ENCODE measurements around the gene GALNT2. TPM values are rescaled to one million over a fixed set of nuclear protein-coding genes. Genes with fewer than 3 reads are reported as not detected.
A peak's percentile ranks its signal among the peaks of the same experiment; 100 is the strongest.

Gene GALNT2
- total and polyA plus RNA-seq, 2 donors (not counting 1 experiment from before 2014, with no cell fraction given): 19.0 to 184 TPM

DNA sequence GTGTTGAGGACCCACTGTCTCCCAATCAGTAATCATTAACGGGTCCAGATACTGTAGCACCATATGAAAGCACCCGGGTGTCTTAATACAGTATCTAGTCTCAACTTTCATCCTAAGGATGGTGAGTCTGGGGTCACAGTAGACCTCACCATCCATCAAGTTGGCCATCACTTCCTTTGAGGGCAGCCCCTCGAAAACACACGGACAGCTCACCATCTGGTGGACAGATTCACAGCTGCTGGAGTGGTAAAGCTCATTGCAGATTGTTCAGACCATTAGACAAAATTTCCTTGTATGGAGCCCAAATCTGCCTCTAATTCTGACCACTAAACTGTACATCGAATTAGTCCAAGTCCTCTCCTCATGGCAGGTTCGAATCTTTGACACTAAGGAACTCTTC lies 236.0 kb downstream of the GALNT2 start:
- Mint-ChIP-seq H3K4me3 (no peak overlapping the region), H3K27ac (peak overlapping the region; percentile 37), H3K27me3 (no peaks in the 10 kb centered on the region), H3K4me1 (peaks cover 66% of the 10 kb centered on the region), H3K9me3 (ENCODE audit: insufficient read depth) (no peaks in the 10 kb centered on the region)
- Histone ChIP-seq H4K20me1 (ENCODE audit: control insufficient read depth, insufficient read depth, low read length, poor library complexity, severe bottlenecking) (no peaks in the 10 kb centered on the region), H3K4me3 (ENCODE audit: control extremely low read depth in 1 of 5, extremely low read depth in 1 of 5, insufficient read depth in 1 of 5, low read depth in 2 of 5, low read length in 4 of 5) (no peak overlapping the region), H3K36me3 (replicated peaks in 1 of 2; ENCODE audit: control extremely low read depth in 1 of 2, control insufficient read depth in 1 of 2, extremely low read depth in 1 of 2, insufficient read depth in 2 of 2, low read length in 1 of 2) (no peaks in the 10 kb centered on the region), H3K27ac (ENCODE audit: low read length in 2 of 2) (no peak overlapping the region), H3K27me3 (replicated peaks in 1 of 4; ENCODE audit: control extremely low read depth in 1 of 4, control insufficient read depth in 3 of 4, insufficient read depth in 4 of 4, low read length in 3 of 4) (no peaks in the 10 kb centered on the region), H3K4me1 (ENCODE audit: control insufficient read depth in 2 of 2, insufficient read depth in 2 of 2, low read length in 2 of 2) (peaks cover 35 to 37% of the 10 kb centered on the region in 2 donors), H2AFZ (ENCODE audit: insufficient read depth, low read depth, low read length, poor library complexity, severe bottlenecking) (no peak overlapping the region), H3K9me3 (ENCODE audit: control extremely low read depth in 1 of 3, control insufficient read depth in 2 of 3, insufficient read depth in 1 of 3, low read length in 2 of 3) (no peaks in the 10 kb centered on the region), H3K79me2 (ENCODE audit: control insufficient read depth, insufficient read depth, low read length) (no peaks in the 10 kb centered on the region), H3K9ac (ENCODE audit: low read length) (no peak overlapping the region), H3K4me2 (replicated peaks; ENCODE audit: low read depth, low read length, poor library complexity, severe bottlenecking) (no peak overlapping the region)
- ChIA-PET CTCF (interaction anchor here (0.8 to 13.9 kb wide), 5 partner anchors 9 to 644 kb away, joined by 3 to 265 read pairs (median 6); no protein-coding TSS in a partner anchor), POLR2A (no interaction called here)
- ATAC-seq (ENCODE audit: low read depth) (no peak), DNase-seq (no peak)
- TF ChIP-seq, protein P1, sequence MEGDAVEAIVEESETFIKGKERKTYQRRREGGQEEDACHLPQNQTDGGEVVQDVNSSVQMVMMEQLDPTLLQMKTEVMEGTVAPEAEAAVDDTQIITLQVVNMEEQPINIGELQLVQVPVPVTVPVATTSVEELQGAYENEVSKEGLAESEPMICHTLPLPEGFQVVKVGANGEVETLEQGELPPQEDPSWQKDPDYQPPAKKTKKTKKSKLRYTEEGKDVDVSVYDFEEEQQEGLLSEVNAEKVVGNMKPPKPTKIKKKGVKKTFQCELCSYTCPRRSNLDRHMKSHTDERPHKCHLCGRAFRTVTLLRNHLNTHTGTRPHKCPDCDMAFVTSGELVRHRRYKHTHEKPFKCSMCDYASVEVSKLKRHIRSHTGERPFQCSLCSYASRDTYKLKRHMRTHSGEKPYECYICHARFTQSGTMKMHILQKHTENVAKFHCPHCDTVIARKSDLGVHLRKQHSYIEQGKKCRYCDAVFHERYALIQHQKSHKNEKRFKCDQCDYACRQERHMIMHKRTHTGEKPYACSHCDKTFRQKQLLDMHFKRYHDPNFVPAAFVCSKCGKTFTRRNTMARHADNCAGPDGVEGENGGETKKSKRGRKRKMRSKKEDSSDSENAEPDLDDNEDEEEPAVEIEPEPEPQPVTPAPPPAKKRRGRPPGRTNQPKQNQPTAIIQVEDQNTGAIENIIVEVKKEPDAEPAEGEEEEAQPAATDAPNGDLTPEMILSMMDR (IDR thresholded peaks at IDR 0.05): no peak
- no peak for TF ChIP-seq EZH2 (IDR thresholded peaks at IDR 0.05; ENCODE audit: borderline replicate concordance, insufficient read depth, low read depth, low read length, poor library complexity, severe bottlenecking)
- WGBS (ENCODE audit: insufficient coverage): 70% methylated on average over 6 of the region's 6 CpGs
- intact Hi-C loops (cut with micrococcal nuclease): loop anchor here (5.0 kb wide), 2 partner anchors 91 to 446 kb away; no protein-coding TSS in a partner anchor

DNA sequence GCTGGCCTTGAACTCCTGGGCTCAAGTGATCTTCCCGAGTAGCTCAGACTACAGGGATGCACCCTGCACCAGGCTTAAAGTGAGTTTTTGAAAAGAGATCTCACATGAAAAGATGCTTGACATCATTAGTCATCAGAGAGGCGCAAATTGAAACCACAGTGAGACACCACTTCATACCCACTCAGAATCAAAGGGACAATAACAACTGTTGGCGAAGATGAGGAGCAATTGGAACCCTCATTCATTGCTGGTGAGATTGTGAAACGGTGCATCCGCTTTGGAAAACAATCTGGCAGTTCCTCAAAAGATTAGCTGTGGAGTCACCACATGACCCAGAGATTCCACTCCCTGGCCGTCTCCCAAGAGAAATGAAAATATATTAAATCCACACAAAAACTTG lies 236.8 kb downstream of the GALNT2 start:
- CTCF ChIA-PET: interaction anchor here (1.5 to 13.9 kb wide), 6 partner anchors 8 to 644 kb away, joined by 3 to 265 read pairs (median 8); no protein-coding TSS in a partner anchor
- H3K79me2 ChIP-seq (ENCODE audit: control insufficient read depth, insufficient read depth, low read length): no peaks in the 10 kb centered on the region

More for the DNA sequence above, 236.8 kb downstream of the GALNT2 start:
- Mint-ChIP-seq H3K27ac (peak overlapping the region; percentile 29), H3K4me3 (no peak overlapping the region), H3K4me1 (peaks cover 65% of the 10 kb centered on the region), H3K9me3 (ENCODE audit: insufficient read depth) (no peaks in the 10 kb centered on the region), H3K27me3 (no peaks in the 10 kb centered on the region)
- intact Hi-C loops (cut with micrococcal nuclease): loop anchor here (5.0 kb wide), 2 partner anchors 92 to 447 kb away; no protein-coding TSS in a partner anchor
- ATAC-seq (ENCODE audit: low read depth): no peak
- Histone ChIP-seq H3K4me1 (ENCODE audit: control insufficient read depth in 2 of 2, insufficient read depth in 2 of 2, low read length in 2 of 2) (peaks cover 35 to 37% of the 10 kb centered on the region in 2 donors), H3K9me3 (ENCODE audit: control extremely low read depth in 1 of 3, control insufficient read depth in 2 of 3, insufficient read depth in 1 of 3, low read length in 2 of 3) (no peaks in the 10 kb centered on the region), H2AFZ (ENCODE audit: insufficient read depth, low read depth, low read length, poor library complexity, severe bottlenecking) (no peak overlapping the region), H3K27me3 (replicated peaks in 1 of 4; ENCODE audit: control extremely low read depth in 1 of 4, control insufficient read depth in 3 of 4, insufficient read depth in 4 of 4, low read length in 3 of 4) (no peaks in the 10 kb centered on the region), H4K20me1 (ENCODE audit: control insufficient read depth, insufficient read depth, low read length, poor library complexity, severe bottlenecking) (no peaks in the 10 kb centered on the region), H3K4me2 (replicated peaks; ENCODE audit: low read depth, low read length, poor library complexity, severe bottlenecking) (no peak overlapping the region), H3K4me3 (ENCODE audit: control extremely low read depth in 1 of 5, extremely low read depth in 1 of 5, insufficient read depth in 1 of 5, low read depth in 2 of 5, low read length in 4 of 5) (no peak overlapping the region), H3K36me3 (replicated peaks in 1 of 2; ENCODE audit: control extremely low read depth in 1 of 2, control insufficient read depth in 1 of 2, extremely low read depth in 1 of 2, insufficient read depth in 2 of 2, low read length in 1 of 2) (no peaks in the 10 kb centered on the region), H3K27ac (ENCODE audit: low read length in 2 of 2) (no peak overlapping the region), H3K9ac (ENCODE audit: low read length) (no peak overlapping the region)
- POLR2A ChIA-PET: no interaction called here
- WGBS (ENCODE audit: insufficient coverage): 87% methylated on average over 3 of the region's 6 CpGs
- no peak for DNase-seq
- no peak for TF ChIP-seq EZH2 (IDR thresholded peaks at IDR 0.05; ENCODE audit: borderline replicate concordance, insufficient read depth, low read depth, low read length, poor library complexity, severe bottlenecking)
- TF ChIP-seq, protein P1 (IDR thresholded peaks at IDR 0.05): no peak
